Lung microvascular endothelial cell (primary cell): ENCODE data around the gene CUL9. TPM values are rescaled to one million over a fixed set of nuclear protein-coding genes. Genes with fewer than 3 reads are reported as not detected.

ENCODE experiments used
- DNase-seq, 2 donors: peaks; one replicate each; pipeline versions ENCODE4 v3.0.0 to v3.0.0-alpha.2; 2010; ENCODE audit warnings: low read depth in 2 of 2
- total RNA-seq: library from RNA; depleted of rRNA; stranded (reverse); fragments of >200 nt; gene quantifications from 2 replicates; pipeline ENCODE4 v1.2.1, GENCODE V29; 2014

Gene CUL9
- total RNA-seq, 1 donor from 2014 or later, result 19.6 TPM

DNA sequence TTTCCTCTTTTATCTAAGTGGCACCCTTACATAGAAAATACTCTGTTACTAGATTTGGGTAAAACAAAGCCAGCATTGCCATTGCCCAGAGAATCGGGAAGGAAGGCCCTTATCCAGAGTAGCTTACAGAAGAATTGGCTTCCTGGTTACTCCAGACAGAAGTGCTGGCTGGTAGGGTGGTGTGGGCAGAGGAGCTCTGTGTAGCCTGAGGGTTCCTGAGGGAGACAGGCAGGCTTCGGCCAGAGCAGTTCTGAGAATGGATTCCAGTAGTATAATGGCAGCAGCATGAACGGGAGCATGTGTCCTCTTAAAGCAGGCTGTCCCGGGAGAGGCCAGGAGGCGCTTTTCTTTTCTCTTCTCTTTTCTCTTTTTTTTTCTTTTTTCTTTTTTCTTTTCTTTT, 11.9 kb downstream of the CUL9 start:
- DNase-seq, result no peak

DNA sequence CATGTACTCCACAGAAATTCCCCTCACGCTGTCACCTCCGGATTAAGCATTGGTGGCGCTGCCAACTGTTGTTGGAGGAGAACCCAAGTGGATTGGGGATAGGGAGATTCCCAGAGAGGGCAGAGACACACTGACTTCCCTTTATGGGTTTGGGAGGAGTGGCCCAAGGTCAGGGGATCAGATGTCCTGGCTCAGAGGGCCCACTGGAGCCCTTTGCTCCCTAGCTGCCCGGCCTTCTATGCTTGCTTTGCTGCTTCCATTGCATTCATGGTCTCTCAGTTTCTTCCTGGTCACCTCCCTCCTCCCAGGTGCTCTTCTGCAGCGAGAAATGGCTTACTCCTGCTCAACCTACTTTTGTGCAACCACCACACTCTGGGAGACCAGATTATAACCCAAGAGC, 14.3 kb downstream of the CUL9 start:
- no peak for DNase-seq

DNA sequence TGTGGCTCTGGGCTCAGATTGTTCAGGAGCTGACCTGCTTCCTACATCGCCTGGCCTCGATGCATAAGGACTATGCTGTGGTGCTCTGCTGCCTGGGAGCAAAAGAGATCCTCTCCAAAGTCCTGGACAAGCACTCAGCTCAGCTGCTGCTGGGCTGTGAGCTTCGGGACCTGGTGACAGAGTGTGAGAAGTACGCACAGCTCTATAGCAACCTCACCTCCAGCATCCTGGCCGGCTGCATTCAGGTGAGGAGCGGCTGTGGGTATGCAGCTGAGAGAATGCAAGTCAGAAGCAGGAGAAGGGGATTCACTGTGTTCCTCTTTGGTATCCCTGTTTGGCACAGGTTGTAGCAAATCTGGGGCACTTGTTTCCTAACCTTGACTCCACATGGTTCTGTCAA, 17.9 kb downstream of the CUL9 start:
- no peak for DNase-seq

DNA sequence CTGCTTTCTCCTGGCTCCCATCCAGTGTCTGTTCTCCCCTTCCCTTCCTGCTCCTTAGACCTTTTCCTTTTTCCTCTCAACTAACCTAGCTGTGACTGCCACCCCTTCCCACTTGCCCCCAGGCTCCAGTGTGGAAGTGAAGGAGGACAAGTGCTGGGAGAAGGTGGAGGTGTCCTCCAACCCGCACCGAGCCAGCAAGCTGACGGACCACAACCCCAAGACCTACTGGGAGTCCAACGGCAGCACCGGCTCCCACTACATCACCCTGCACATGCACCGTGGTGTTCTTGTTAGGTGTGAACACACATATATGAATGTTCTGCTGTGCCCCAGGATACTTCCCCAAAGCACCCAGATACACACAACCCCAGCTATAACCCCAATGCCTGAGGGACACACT, 18.5 kb downstream of the CUL9 start:
- no peak for DNase-seq

DNA sequence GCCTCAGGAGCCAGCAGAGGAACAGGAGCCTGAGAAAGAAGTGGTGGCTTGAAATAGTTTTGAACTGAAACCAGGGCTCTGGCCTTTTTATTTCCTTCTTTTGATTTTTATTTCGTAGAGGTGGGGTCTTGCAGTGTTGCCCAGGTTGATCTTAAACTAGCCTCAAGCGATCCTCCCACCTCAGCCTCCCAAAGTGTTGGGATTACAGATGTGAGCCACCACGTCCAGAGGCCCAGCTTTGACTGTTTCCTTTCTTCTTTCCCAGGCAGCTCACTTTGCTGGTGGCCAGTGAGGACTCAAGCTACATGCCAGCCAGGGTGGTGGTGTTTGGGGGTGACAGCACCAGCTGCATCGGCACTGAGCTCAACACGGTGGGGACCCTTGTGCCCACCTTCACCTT, 20.5 kb downstream of the CUL9 start:
- no peak for DNase-seq

DNA sequence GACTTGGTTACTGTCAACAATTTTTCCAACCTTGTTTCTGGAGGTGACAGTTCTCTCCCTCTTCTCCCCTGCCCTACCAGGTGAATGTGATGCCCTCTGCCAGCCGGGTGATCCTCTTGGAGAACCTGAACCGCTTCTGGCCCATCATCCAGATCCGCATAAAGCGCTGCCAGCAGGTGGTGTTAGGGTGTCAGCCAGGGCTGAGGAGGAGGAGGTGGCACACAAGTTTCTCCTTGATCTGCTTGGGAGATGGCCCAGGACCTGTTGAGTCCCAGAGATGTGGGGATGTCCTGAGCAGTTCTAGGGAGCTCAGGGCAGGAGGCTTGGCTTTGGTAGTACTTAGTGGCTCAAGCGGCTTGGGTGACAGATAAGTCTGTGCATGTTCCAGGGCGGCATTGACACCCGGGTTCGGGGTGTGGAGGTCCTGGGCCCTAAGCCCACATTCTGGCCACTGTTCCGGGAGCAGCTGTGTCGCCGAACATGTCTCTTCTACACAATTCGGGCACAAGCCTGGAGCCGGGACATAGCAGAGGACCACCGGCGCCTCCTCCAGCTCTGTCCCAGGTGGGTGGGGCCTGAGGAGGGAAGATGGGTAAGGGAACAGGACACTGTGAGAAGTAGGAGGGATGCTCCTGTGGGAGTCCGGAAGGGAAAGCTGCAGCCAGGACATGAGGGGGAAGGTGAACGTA, 21.2 kb downstream of the CUL9 start:
- DNase-seq, result no peak

DNA sequence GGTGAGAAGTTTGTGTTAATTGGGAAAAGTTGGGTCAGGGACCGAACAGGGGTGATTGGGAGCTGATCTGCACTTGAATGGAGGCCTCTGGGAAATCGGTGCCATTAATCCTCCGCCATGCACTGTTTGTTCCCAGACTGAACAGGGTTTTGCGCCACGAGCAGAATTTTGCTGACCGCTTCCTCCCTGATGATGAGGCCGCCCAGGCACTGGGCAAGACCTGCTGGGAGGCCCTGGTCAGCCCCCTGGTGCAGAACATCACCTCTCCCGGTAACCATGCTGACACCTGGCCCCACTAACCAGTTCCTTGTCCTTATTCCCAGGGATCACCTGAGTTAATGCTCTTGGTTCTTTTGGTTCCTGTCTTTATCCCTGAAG, 21.7 kb downstream of the CUL9 start:
- DNase-seq, result no peak

DNA sequence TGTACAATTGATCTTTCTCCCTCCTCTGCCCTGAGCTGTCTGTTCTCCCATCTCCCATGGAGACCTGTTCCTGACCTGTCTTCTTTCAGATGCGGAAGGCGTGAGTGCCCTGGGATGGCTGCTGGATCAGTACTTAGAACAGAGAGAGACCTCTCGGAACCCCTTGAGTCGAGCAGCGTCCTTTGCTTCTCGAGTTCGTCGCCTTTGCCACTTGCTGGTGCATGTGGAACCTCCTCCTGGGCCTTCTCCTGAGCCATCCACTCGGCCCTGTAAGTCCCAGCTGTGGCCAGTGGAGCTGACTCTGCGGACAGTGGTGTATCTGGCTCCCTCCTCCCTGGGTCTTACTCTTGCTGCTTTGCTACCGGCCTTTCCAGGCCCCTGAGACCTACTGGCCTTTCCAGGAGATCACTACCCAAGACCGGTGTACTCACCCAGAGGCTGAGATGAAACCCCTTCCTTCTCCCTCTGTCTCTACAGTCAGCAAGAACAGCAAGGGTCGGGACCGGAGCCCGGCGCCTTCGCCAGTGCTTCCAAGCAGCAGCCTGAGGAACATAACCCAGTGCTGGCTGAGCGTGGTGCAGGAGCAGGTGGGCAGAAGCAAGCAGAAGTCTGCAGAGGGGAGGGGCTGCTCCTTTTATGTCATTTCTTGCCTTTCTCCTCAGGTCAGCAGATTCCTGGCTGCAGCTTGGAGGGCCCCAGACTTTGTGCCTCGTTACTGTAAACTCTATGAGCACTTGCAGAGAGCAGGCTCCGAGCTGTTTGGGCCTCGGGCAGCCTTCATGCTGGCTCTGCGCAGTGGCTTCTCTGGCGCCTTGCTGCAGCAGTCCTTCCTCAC, 22.5 kb downstream of the CUL9 start:
- DNase-seq, result no peak

DNA sequence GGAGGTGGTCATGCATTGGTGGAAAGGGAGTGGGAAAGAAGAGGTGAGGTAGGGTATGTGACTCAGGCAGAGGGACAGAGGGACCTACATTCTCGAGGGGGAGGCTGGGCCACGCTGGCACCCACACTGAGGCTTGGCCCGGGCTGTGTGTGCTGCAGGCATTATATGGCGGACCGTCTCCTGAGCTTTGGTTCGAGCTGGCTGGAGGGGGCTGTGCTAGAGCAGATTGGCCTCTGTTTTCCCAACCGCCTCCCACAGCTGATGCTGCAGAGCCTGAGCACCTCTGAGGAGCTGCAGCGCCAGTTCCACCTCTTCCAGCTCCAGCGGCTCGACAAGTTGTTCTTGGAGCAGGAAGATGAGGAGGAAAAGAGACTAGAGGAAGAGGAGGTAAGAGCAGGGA, 23.9 kb downstream of the CUL9 start:
- DNase-seq, result no peak

DNA sequence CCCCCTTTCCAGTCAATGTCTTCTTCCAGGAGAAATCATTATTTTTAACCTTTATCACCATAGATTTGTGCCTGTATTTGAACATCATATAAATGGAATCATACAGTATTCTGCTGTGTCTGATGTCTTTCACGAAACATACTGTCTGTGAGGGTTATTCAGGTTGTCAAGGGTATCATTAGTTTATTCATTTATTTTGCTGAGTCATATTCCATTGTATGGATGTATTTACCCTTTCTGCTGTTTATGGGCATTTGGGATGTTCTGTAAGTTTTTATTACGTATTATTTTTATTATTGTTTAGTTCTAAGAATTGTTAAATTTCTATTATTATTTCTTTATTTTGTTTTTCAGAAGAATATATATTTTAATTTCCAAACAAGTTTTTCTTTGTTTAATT, 25.3 kb downstream of the CUL9 start:
- no peak for DNase-seq

DNA sequence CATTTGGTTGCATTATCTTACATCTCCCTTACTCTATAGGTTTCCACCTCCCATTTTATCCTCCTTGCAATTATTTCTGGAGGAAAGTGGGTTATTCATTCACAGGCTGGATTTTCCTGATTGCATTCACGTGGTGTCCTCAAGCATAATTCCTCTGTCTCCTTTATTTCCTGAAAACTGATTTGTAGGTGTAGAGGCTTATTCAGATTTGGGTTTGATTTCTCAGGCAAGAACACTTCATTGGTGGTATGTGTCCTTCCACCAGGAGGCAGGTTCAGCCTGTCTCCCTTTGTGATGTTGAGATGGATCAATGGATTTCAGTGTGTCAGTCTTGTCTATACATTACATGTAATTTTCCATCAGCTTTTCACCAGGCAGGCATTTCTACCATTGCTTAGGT, 30.0 kb downstream of the CUL9 start:
- DNase-seq, result peak in 1 of 2 donors; percentile 48

DNA sequence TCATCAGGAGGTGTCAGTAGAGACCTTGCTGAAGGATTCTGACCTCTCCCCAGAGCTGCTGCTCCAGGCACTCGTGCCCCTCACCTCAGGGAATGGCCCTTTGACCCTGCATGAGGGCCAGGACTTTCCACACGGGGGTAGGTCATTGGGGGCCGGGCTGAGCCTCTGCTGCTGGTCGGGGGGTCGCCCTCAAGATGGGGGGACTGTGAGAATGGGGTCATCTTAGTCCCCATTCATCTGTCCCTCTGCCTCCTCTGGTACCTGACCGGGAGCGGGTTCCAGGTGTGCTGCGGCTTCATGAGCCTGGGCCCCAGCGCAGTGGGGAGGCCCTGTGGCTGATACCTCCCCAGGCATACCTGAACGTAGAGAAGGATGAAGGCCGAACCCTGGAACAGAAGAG, 31.4 kb downstream of the CUL9 start:
- no peak for DNase-seq

DNA sequence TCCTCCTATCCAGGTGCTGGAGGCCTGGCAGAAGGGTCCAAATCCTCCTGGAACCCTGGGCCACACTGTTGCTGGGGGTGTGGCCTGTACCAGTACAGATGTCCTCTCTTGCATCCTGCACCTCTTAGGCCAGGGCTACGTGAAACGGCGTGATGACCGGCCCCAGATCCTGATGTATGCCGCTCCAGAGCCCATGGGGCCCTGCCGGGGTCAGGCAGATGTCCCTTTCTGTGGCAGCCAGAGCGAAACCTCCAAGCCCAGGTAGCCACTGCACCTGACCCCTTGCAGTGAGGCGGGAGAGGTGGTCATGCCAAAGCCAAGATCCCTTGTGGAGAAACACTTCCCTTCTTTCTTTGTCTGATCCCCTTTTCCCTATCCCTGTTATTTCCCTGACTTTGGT, 33.1 kb downstream of the CUL9 start:
- no peak for DNase-seq

DNA sequence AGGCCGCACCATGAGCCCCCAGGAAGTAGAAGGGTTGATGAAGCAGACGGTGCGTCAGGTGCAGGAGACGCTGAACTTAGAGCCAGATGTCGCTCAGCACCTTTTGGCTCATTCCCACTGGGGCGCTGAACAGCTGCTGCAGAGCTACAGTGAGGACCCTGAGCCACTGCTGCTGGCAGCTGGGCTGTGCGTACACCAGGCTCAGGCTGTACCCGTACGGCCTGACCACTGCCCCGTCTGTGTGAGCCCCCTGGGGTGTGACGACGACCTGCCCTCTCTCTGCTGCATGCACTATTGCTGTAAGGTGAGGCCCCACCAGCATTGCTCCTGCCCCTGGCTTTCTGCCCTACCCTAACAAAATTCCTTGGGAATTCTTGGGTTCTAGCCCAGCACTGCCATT, 34.2 kb downstream of the CUL9 start:
- DNase-seq, result no peak

DNA sequence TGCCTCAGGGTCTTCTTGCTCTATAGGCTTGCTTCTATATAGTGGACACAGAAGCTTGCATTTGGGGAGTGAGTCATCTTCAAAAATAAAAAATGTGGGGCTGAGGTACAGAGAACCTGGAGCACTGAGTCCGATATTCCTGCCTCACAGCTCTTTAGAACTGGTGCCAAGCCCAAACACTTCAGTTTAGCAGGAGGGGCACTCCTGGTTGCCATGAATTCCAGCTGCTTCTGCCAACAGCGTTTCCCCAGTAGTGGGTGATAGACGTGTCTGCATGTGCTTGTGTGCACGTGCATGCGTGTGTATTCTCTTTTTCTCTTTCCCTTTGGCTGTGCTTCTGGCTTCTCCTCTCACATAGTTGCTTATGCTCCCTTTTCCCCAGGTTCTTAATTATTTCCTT, 35.4 kb downstream of the CUL9 start:
- DNase-seq, result no peak

DNA sequence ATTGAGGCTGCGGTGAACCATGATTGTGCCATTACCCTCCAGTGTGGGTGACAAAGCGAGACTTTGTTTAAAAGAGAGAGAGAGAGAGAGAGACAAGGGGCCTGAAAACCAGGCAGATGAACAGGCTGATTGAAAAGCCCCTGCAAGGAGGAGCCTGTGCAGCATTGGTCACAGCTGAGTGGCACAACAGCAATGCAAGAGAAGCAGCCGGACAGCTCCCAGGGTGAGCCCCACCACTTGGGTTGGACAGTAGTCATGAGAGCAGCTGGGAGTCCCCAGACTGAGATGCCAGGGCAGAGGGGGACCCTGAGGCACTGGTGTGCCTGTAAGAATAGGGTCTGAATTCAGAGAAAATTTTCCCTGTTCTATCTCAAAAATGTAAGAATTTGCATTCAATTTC, 37.1 kb downstream of the CUL9 start:
- no peak for DNase-seq

DNA sequence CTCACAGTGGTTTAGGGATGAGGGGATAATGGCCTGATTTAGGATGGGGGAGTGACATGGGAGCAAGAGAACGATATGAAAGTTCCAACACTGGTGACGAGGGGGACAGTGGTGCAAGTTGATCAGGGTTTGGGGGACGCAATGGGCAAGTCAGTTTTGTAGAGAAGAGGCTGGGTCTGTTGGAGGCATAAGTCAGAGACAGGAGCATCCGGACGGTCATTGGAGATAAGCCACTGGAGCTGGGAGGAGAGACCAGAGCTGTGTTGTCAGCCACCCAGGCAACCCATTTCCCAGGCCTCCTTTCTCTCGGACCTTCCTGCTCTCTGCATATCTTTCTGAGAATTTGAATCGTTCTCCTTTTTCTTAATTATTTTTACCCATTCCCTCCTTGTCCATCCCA, 37.8 kb downstream of the CUL9 start:
- no peak for DNase-seq

DNA sequence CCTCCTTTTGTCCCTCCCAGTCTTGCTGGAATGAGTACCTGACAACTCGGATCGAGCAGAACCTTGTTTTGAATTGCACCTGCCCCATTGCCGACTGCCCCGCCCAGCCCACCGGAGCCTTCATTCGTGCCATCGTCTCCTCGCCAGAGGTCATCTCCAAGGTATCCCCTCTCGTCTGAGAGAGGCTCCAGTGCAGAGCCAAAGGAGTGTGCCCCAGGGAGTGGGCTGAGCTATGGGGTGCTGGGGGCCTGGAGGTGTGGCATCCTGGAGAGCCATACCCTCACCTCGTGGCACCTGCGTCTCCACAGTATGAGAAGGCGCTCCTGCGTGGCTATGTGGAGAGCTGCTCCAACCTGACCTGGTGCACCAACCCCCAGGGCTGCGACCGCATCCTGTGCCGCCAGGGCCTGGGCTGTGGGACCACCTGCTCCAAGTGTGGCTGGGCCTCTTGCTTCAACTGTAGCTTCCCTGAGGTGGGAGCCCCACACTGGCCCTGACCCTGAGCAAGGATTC, 38.5 kb downstream of the CUL9 start:
- no peak for DNase-seq

DNA sequence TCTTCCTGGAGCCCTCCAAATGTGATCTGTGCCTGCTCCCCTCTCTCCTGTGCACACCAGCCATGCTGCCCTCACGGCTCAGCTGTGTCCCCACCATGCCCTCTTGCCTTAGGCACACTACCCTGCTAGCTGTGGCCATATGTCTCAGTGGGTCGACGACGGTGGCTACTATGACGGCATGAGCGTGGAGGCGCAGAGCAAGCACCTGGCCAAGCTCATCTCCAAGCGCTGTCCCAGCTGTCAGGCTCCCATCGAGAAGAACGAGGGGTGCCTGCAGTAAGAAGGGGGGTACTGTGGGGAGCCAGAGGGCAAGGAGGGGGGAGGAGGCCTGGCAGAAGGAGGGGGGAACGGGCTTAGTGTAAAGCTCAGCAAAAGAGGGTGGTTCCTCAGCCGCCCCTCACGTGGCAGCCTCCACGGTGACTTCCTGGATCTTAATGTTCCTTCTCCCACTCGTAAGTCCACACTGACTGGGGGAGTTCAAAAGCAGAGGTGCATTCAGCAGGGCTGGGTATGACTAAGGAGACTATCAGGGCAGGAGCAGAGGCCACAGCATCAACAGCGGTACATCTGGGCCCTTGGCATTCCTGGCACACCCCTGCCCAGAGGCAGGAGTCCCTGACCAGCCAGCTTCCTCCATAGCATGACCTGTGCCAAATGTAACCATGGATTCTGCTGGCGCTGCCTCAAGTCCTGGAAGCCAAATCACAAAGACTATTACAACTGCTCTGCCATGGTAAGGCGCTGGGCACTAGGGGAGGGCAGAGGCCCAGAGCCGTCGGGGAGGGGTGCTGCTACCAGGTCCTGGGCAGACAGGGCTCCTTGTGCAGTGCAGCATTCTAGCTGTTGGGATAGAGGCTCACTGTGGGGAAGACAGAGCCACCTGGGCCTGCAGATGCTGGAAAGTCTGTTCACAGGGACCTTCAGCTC, 39.3 kb downstream of the CUL9 start:
- no peak for DNase-seq

DNA sequence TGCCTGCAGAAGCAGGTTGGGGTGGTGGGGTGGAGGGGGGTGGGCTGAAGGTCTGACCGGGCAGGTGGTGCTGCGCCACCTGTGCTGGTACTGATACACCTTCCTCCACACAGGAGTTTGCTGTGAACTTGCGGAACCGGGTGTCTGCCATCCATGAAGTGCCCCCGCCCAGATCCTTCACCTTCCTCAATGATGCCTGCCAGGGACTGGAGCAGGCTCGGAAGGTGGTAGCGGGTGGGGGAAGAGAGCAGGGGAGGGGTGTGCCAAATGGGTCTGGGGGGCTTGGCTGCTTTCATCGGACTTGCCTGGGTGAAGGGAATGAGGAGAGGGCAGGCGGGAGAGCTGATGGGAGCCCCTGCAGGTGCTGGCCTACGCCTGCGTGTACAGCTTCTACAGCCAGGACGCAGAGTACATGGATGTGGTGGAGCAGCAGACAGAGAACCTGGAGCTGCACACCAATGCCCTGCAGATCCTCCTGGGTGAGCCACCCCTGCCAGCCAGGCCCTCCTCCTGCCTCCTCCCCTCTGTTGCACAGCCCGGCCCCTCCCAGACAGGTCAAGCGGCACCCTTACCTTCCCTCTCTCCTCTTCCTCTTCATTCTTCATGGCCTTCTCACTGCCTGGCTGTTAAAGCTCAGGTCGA, 40.5 kb downstream of the CUL9 start:
- DNase-seq, result no peak

DNA sequence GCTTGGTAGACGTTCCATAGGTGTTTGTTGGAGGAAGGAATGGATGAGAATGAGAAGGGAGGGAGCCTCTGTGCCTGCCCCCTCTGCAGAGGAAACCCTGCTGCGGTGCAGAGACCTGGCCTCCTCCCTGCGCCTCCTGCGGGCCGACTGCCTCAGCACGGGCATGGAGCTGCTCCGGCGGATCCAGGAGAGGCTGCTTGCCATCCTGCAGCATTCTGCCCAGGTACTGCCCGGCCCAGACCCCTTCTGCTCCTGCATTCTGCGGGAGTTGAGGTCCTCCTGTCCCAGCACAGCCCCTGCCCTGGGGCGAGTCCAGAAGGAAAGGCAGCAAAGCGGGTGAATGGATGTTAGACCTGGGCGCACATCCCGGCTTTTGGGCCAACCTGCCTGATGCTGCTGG, 41.2 kb downstream of the CUL9 start:
- DNase-seq, result no peak
